HL-60 (cell line): ENCODE data around the gene TLE2.

Source experiments
- DNase-seq, 2 experiments: peaks; one replicate each; pipeline ENCODE4 v3.0.0-alpha.2; 2010 to 2020; ENCODE audit warnings: low read depth in 1 of 2, low spot score in 1 of 2
- H3K27ac ChIP-seq: fragments of 250-450 bp; sonication (Bioruptor Pico); replicated peaks from 2 replicates; pipeline ENCODE4 v1.5.1; 2020; ENCODE audit warnings: mild to moderate bottlenecking, moderate library complexity
- H3K27me3 ChIP-seq: fragments of 250-450 bp; sonication (Bioruptor Pico); 2 replicates; pipeline ENCODE4 v1.5.1; 2021; ENCODE audit warnings: mild to moderate bottlenecking, moderate library complexity; ENCODE audit not compliant: insufficient read depth, poor library complexity, severe bottlenecking
- H3K4me3 ChIP-seq: replicated peaks from 2 replicates; pipeline ENCODE4 v1.5.1; 2011; ENCODE audit warnings: mild to moderate bottlenecking, control low read depth, low read length; ENCODE audit not compliant: insufficient read depth
- CTCF ChIP-seq: IDR thresholded peaks from one replicate; pipeline ENCODE4 v1.5.1; 2011; ENCODE audit warnings: low read length, control low read depth, inconsistent platforms; ENCODE audit not compliant: insufficient read depth
- GABPA ChIP-seq: IDR thresholded peaks from 2 replicates; pipeline ENCODE4 v1.6.1; 2012; ENCODE audit warnings: low read depth
- POLR2AphosphoS5 ChIP-seq: IDR thresholded peaks from 2 replicates; pipeline ENCODE4 v1.6.1; 2012; ENCODE audit warnings: low read depth
- REST ChIP-seq: IDR thresholded peaks from 2 replicates; pipeline ENCODE4 v1.6.1; 2012; ENCODE audit warnings: low read depth; ENCODE audit not compliant: insufficient replicate concordance
- SPI1 ChIP-seq: IDR thresholded peaks from 2 replicates; pipeline ENCODE4 v1.6.1; 2012; ENCODE audit warnings: low read depth, mild to moderate bottlenecking, borderline replicate concordance

TLE2 gene

GRCh38 chr19:2957160-2957559, 71.9 kb downstream of the TLE2 start:
- DNase-seq, result no peak

GRCh38 chr19:2952953-2953481, 76.1 kb downstream of the TLE2 start:
- no peak overlapping the region for H3K27ac ChIP-seq
- no peaks in the 10 kb centered on the region for H3K27me3 ChIP-seq
- no peak overlapping the region for H3K4me3 ChIP-seq
- TF ChIP-seq REST (no peak), GABPA (no peak), SPI1 (no peak), CTCF (no peak), POLR2AphosphoS5 (no peak)
- DNase-seq, result no peak

More at GRCh38 chr19:2957160-2957559, 71.9 kb downstream of the TLE2 start:
- H3K27me3 ChIP-seq, result no peaks in the 10 kb centered on the region
- H3K27ac ChIP-seq, result no peak overlapping the region
- no peak overlapping the region for H3K4me3 ChIP-seq
- TF ChIP-seq POLR2AphosphoS5, result no peak
- TF ChIP-seq SPI1, result no peak
- TF ChIP-seq REST, result no peak
- no peak for TF ChIP-seq GABPA
- no peak for TF ChIP-seq CTCF

- peak; percentile 99 to 100 for DNase-seq
- no peaks in the 10 kb centered on the region for H3K27me3 ChIP-seq
- TF ChIP-seq POLR2AphosphoS5 (peak; percentile 92), REST (no peak), GABPA (peak; percentile 99), SPI1 (no peak), CTCF (no peak)
- H3K27ac ChIP-seq, result peak overlapping the region; percentile 91
- peak overlapping the region; percentile 93 for H3K4me3 ChIP-seq
These were observed 78.6 kb downstream of the TLE2 start for GRCh38 chr19:2950286-2951124.
